IMR-90 (cell line): ENCODE data around the gene C13orf46. TPM values are rescaled to one million over a fixed set of nuclear protein-coding genes. Genes with fewer than 3 reads are reported as not detected.
A peak's percentile ranks its signal among the peaks of the same experiment; 100 is the strongest.

Experiments
- ATAC-seq: fragments of 200-7000 bp; cut with Tn5 transposase; 2 replicates; pipeline ENCODE4 v1.9.1; 2020; ENCODE audit warnings: low read depth, mild to moderate bottlenecking, moderate library complexity
- BruUV-seq: library from RNA; stranded (reverse); fragments of 400-500 nt; replicated peaks from 2 replicates; lab custom pipeline; 2021; lab: Mats Ljungman, UMichigan
- CTCF ChIA-PET: fragments of 300-600 bp; formaldehyde crosslinking; extraction: SDS; loops from one replicate; lab custom pipeline; 2021; ENCODE audit warnings: antibody characterized with exemption; lab: Yijun Ruan, JAX
- POLR2A ChIA-PET: fragments of 300-600 bp; sonication (Branson Sonifier 250); formaldehyde crosslinking; loops from one replicate; lab custom pipeline; 2022; ENCODE audit warnings: antibody characterized with exemption; ENCODE audit not compliant: unreplicated experiment; lab: Charles Lee
- DNase-seq: peaks from one replicate; pipeline ENCODE4 v3.0.0; 2013
- H2AFZ ChIP-seq: replicated peaks from 2 replicates; pipeline ENCODE3; 2013; ENCODE audit warnings: low read length, mild to moderate bottlenecking; ENCODE audit not compliant: poor library complexity
- H2AK5ac ChIP-seq: 2 replicates; pipeline ENCODE4 v1.6.1; 2013; ENCODE audit warnings: low read depth, low read length, inconsistent platforms
- H2AK9ac ChIP-seq: replicated peaks from 2 replicates; pipeline ENCODE3; 2013; ENCODE audit warnings: mild to moderate bottlenecking, low read depth, low read length, moderate library complexity; ENCODE audit not compliant: poor library complexity
- H2BK120ac ChIP-seq: 2 replicates; pipeline ENCODE4 v1.6.1; 2013; ENCODE audit warnings: low read depth, low read length, inconsistent platforms
- H2BK15ac ChIP-seq: 3 replicates; pipeline ENCODE4 v1.6.1; 2013; ENCODE audit warnings: low read depth, low read length, inconsistent platforms
- H2BK20ac ChIP-seq: 2 replicates; pipeline ENCODE4 v1.6.1; 2013; ENCODE audit warnings: low read depth, mild to moderate bottlenecking, inconsistent platforms, low read length, moderate library complexity
- H2BK5ac ChIP-seq: 2 replicates; pipeline ENCODE4 v1.6.1; 2013; ENCODE audit warnings: mild to moderate bottlenecking, low read depth, low read length, inconsistent platforms; ENCODE audit not compliant: poor library complexity, severe bottlenecking
- H3K14ac ChIP-seq: replicated peaks from 2 replicates; pipeline ENCODE4 v1.6.1; 2013; ENCODE audit warnings: low read depth, low read length, inconsistent platforms
- H3K18ac ChIP-seq: 2 replicates; pipeline ENCODE4 v1.6.1; 2013; ENCODE audit warnings: low read depth, low read length, control low read depth
- H3K23ac ChIP-seq: 2 replicates; pipeline ENCODE4 v1.6.1; 2013; ENCODE audit warnings: low read depth, low read length, inconsistent platforms
- H3K27ac ChIP-seq: 2 replicates; pipeline ENCODE4 v1.5.1; 2013; ENCODE audit warnings: mild to moderate bottlenecking, control low read depth, low read length; ENCODE audit not compliant: insufficient read depth
- H3K27me3 ChIP-seq: 2 replicates; pipeline ENCODE4 v1.6.1; 2013; ENCODE audit warnings: low read length; ENCODE audit not compliant: control insufficient read depth, insufficient read depth
- H3K36me3 ChIP-seq: 2 replicates; pipeline ENCODE4 v1.6.1; 2013; ENCODE audit warnings: low read length, mixed read lengths; ENCODE audit not compliant: control insufficient read depth, insufficient read depth
- H3K4ac ChIP-seq: 2 replicates; pipeline ENCODE4 v1.6.1; 2013; ENCODE audit warnings: low read depth, low read length, inconsistent platforms
- H3K4me1 ChIP-seq: 2 replicates; pipeline ENCODE4 v1.6.1; 2013; ENCODE audit warnings: low read length, mixed read lengths; ENCODE audit not compliant: control insufficient read depth, insufficient read depth
- H3K4me2 ChIP-seq: 2 replicates; pipeline ENCODE4 v1.6.1; 2013; ENCODE audit warnings: low read depth, mild to moderate bottlenecking, control low read depth, low read length, moderate library complexity
- H3K4me3 ChIP-seq: 2 replicates; pipeline ENCODE4 v1.5.1; 2013; ENCODE audit warnings: low read depth, mild to moderate bottlenecking, control low read depth, low read length, moderate library complexity; ENCODE audit not compliant: insufficient read depth
- H3K56ac ChIP-seq: 2 replicates; pipeline ENCODE4 v1.6.1; 2013; ENCODE audit warnings: low read length, inconsistent platforms; ENCODE audit not compliant: insufficient read depth; ENCODE audit errors: extremely low read depth
- H3K79me1 ChIP-seq, 2 experiments: 2 replicates each; pipeline ENCODE4 v1.6.1; 2013; ENCODE audit warnings: low read length in 2 of 2, inconsistent platforms in 1 of 2, low read depth in 1 of 2
- H3K9ac ChIP-seq: 2 replicates; pipeline ENCODE4 v1.6.1; 2013; ENCODE audit warnings: low read depth, low read length, control low read depth
- H3K9me1 ChIP-seq: 2 replicates; pipeline ENCODE4 v1.6.1; 2013; ENCODE audit warnings: low read length, inconsistent platforms; ENCODE audit not compliant: insufficient read depth
- H3K9me3 ChIP-seq: 2 replicates; pipeline ENCODE4 v1.6.1; 2013; ENCODE audit warnings: low read length; ENCODE audit not compliant: control insufficient read depth, insufficient read depth
- H4K20me1 ChIP-seq: 2 replicates; pipeline ENCODE4 v1.6.1; 2013; ENCODE audit warnings: low read length, inconsistent platforms; ENCODE audit not compliant: insufficient read depth
- H4K5ac ChIP-seq: 2 replicates; pipeline ENCODE4 v1.6.1; 2013; ENCODE audit warnings: mild to moderate bottlenecking, low read depth, low read length, control low read depth
- H4K8ac ChIP-seq, 2 experiments: 2 replicates each; pipeline ENCODE4 v1.6.1; 2013; ENCODE audit warnings: low read depth in 2 of 2, low read length in 2 of 2, control low read depth in 1 of 2, inconsistent platforms in 1 of 2
- H4K91ac ChIP-seq: 2 replicates; pipeline ENCODE4 v1.6.1; 2013; ENCODE audit warnings: low read depth, low read length, inconsistent platforms; ENCODE audit not compliant: insufficient read depth
- BHLHE40 ChIP-seq: fragments of 150-350 bp; IDR thresholded peaks from 2 replicates; pipeline ENCODE4 v1.6.1; 2016; ENCODE audit warnings: mild to moderate bottlenecking, low read depth, low read length
- CEBPB ChIP-seq: IDR thresholded peaks from 2 replicates; pipeline ENCODE4 v1.6.1; 2012; ENCODE audit warnings: low read depth, low read length, improper control_type of control experiment
- CHD1 ChIP-seq: IDR thresholded peaks from 2 replicates; pipeline ENCODE4 v1.6.1; 2012; ENCODE audit warnings: low read depth, low read length, improper control_type of control experiment
- FOS ChIP-seq: fragments of 150-350 bp; IDR thresholded peaks from 2 replicates; pipeline ENCODE4 v1.6.1; 2016; ENCODE audit warnings: low read depth, low read length
- MAFK ChIP-seq: IDR thresholded peaks from 2 replicates; pipeline ENCODE4 v1.6.1; 2012; ENCODE audit warnings: low read depth, low read length, improper control_type of control experiment
- MXI1 ChIP-seq: IDR thresholded peaks from 2 replicates; pipeline ENCODE4 v1.6.1; 2012; ENCODE audit warnings: low read depth, mild to moderate bottlenecking, low read length, moderate library complexity, borderline replicate concordance
- NFE2L2 ChIP-seq: fragments of 150-350 bp; IDR thresholded peaks from 2 replicates; pipeline ENCODE4 v1.6.1; 2016; ENCODE audit warnings: low read depth, mild to moderate bottlenecking, low read length
- POLR2A ChIP-seq: IDR thresholded peaks from 2 replicates; pipeline ENCODE4 v1.6.1; 2012; ENCODE audit warnings: mild to moderate bottlenecking, low read depth, low read length
- RAD21 ChIP-seq: IDR thresholded peaks from 2 replicates; pipeline ENCODE4 v1.6.1; 2012; ENCODE audit warnings: low read length, improper control_type of control experiment
- RCOR1 ChIP-seq: IDR thresholded peaks from 2 replicates; pipeline ENCODE4 v1.6.1; 2012; ENCODE audit warnings: mild to moderate bottlenecking, low read length, improper control_type of control experiment; ENCODE audit not compliant: insufficient replicate concordance
- RFX5 ChIP-seq: IDR thresholded peaks from 2 replicates; pipeline ENCODE4 v1.8.0; 2012; ENCODE audit warnings: low read depth, mild to moderate bottlenecking, low read length, moderate library complexity
- SMC3 ChIP-seq: fragments of 150-350 bp; IDR thresholded peaks from 2 replicates; pipeline ENCODE4 v1.6.1; 2016; ENCODE audit warnings: low read depth, mild to moderate bottlenecking, antibody characterized with exemption, low read length, moderate library complexity
- WGBS, 2 experiments: methylation state at CpG; one replicate each; pipeline versions ENCODE4 v1.1.5 to v1.1.7; 2013; ENCODE audit warnings: missing lambda C conversion rate in 2 of 2; ENCODE audit not compliant: insufficient read length in 1 of 2; ENCODE audit errors: extremely low coverage in 2 of 2; 5-methylcytosine and 5-hydroxymethylcytosine counted together
- dilution Hi-C: fragments of 300-500 bp; cut with HindIII; formaldehyde crosslinking; loops from one replicate; pipeline ENCODE4 v1.14.3; 2018; ENCODE audit warnings: low sequenced_read_pairs; ENCODE audit not compliant: unreplicated experiment
- in situ Hi-C: fragments of 300-500 bp; cut with MboI; formaldehyde crosslinking; loops from 3 replicates; pipeline ENCODE4 v1.14.3; 2019; ENCODE audit warnings: low sequenced_read_pairs, inconsistent platforms, mixed read lengths
- intact Hi-C: fragments of 100-400 bp; cut with micrococcal nuclease; formaldehyde crosslinking; loops from 2 replicates; pipeline ENCODE4 v1.10.0; 2022
- polyA plus RNA-seq, 3 experiments: library from polyadenylated mRNA; depleted of rRNA; stranded (reverse); fragments of >200 nt; gene quantifications; 2 replicates each; pipeline ENCODE4 v1.2.3, GENCODE V29; 2012; ENCODE audit warnings: low replicate concordance in 1 of 3
- total RNA-seq: library from RNA; depleted of rRNA; stranded (reverse); fragments of >200 nt; gene quantifications from 2 replicates; pipeline ENCODE4 v1.2.3, GENCODE V29; 2012
- TF ChIP-seq, protein P1 (sequence below): fragments of 150-350 bp; IDR thresholded peaks from 2 replicates; pipeline ENCODE4 v1.6.1; 2016; ENCODE audit warnings: low read depth, mild to moderate bottlenecking, low read length, moderate library complexity, borderline replicate concordance
- TF ChIP-seq, protein P2 (sequence below): conservative IDR thresholded peaks from 2 replicates; pipeline ENCODE4 v1.5.1; 2012; ENCODE audit warnings: mild to moderate bottlenecking, low read depth, low read length, improper control_type of control experiment
- TF ChIP-seq, protein P3 (sequence below): fragments of 150-350 bp; IDR thresholded peaks from 2 replicates; pipeline ENCODE4 v1.6.1; 2017; ENCODE audit warnings: mild to moderate bottlenecking, antibody characterized with exemption, low read length, low read depth

Gene C13orf46
- total and polyA plus RNA-seq, 2 of the 4 experiments (the other 2 are of a cell fraction), result under 0.01 to 2.1 TPM

DNA sequence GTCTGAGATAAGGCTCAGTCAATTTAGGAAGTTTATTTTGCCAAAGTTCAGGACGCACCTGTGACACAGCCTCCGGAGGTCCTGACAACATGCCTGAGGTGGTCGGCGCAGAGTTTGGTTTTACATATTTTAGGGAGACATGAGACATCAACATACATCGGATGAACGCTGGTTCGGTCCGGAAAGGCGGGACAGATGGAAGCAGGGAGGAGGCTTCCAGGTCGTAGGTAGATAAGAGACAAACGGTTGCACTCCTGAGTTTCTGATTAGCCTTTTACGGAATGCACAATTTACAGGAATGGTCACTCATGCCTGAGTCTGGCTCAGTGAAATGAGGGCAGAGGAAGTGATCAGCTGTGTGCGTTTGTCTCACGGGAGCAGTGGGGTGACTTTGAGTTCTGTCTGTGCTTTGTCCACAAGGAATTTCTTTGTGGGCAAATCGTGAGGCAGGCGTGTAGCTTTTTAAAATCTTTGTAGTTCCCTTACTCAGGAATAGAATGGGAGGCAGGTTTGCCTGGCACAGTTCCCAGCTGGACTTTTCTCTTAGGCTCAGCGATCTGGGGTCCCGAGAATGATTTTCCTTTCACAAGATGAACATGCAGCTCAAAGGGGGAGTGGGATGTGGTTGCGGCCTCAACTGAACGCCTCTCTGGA is 36.2 kb downstream of the C13orf46 start:
- no peaks in the 10 kb centered on the region; the same call in 1 of the 2 replicates for H4K20me1 ChIP-seq
- ChIA-PET POLR2A (no interaction called here), CTCF (no interaction called here)
- 88% methylated on average over 14 of the region's 20 CpGs; no CpG with 5 or more reads in 1 of the 2 experiments for WGBS, 2 experiments
- H2BK5ac ChIP-seq, result no peak overlapping the region
- H3K36me3 ChIP-seq, result no peaks in the 10 kb centered on the region
- H3K9ac ChIP-seq, result no peak overlapping the region
- H3K4ac ChIP-seq, result peak overlapping the region; percentile 20; the same call in 1 of the 2 replicates
- in situ Hi-C loops (no loop called here), dilution Hi-C loops (no loop called here), intact Hi-C loops (no loop called here)
- BruUV-seq, result no TSS peak
- peaks cover 0 to 25% of the 10 kb centered on the region in 2 experiments; a peak in 1 of 4 replicates for H3K79me1 ChIP-seq
- no peak overlapping the region; the same call in 1 of the 2 replicates for H3K14ac ChIP-seq
- H3K56ac ChIP-seq, result no peak overlapping the region
- no peaks in the 10 kb centered on the region for H3K27me3 ChIP-seq
- no peaks in the 10 kb centered on the region for H3K9me3 ChIP-seq
- no peak overlapping the region for H3K4me3 ChIP-seq
- peak overlapping the region; percentile 1 for H2AK9ac ChIP-seq
- H4K8ac ChIP-seq, result peak overlapping the region in 1 of 2 experiments; percentile 9; a peak in 1 of 4 replicates
- DNase-seq (no peak), ATAC-seq (no peak)
- peaks cover 7% of the 10 kb centered on the region; the same call in 1 of the 2 replicates for H3K4me1 ChIP-seq
- no peak overlapping the region for H3K27ac ChIP-seq
- no peak overlapping the region for H3K4me2 ChIP-seq
- H2AFZ ChIP-seq, result peak overlapping the region; percentile 13
- no peak overlapping the region for H2BK20ac ChIP-seq
- no peak overlapping the region for H4K5ac ChIP-seq
- H3K18ac ChIP-seq, result no peak overlapping the region
- H2BK15ac ChIP-seq, result no peak overlapping the region
- H3K9me1 ChIP-seq, result no peaks in the 10 kb centered on the region; the same call in 1 of the 2 replicates
- 0 out of 2 replicates have a peak overlapping the region, but pooled peaks have one; percentile 34 for H4K91ac ChIP-seq
- no peak overlapping the region for H2BK120ac ChIP-seq
- peak overlapping the region; percentile 39 for H2AK5ac ChIP-seq
- H3K23ac ChIP-seq, result no peak overlapping the region
- no peak for TF ChIP-seq NFE2L2
- no peak for TF ChIP-seq RAD21
- no peak for TF ChIP-seq CEBPB
- no peak for TF ChIP-seq RFX5
- TF ChIP-seq SMC3, result no peak
- TF ChIP-seq RCOR1, result no peak
- TF ChIP-seq MAFK, result no peak
- no peak for TF ChIP-seq FOS
- TF ChIP-seq, protein P1, sequence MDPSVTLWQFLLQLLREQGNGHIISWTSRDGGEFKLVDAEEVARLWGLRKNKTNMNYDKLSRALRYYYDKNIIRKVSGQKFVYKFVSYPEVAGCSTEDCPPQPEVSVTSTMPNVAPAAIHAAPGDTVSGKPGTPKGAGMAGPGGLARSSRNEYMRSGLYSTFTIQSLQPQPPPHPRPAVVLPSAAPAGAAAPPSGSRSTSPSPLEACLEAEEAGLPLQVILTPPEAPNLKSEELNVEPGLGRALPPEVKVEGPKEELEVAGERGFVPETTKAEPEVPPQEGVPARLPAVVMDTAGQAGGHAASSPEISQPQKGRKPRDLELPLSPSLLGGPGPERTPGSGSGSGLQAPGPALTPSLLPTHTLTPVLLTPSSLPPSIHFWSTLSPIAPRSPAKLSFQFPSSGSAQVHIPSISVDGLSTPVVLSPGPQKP, result no peak
- TF ChIP-seq, protein P2, sequence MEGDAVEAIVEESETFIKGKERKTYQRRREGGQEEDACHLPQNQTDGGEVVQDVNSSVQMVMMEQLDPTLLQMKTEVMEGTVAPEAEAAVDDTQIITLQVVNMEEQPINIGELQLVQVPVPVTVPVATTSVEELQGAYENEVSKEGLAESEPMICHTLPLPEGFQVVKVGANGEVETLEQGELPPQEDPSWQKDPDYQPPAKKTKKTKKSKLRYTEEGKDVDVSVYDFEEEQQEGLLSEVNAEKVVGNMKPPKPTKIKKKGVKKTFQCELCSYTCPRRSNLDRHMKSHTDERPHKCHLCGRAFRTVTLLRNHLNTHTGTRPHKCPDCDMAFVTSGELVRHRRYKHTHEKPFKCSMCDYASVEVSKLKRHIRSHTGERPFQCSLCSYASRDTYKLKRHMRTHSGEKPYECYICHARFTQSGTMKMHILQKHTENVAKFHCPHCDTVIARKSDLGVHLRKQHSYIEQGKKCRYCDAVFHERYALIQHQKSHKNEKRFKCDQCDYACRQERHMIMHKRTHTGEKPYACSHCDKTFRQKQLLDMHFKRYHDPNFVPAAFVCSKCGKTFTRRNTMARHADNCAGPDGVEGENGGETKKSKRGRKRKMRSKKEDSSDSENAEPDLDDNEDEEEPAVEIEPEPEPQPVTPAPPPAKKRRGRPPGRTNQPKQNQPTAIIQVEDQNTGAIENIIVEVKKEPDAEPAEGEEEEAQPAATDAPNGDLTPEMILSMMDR, result no peak
- TF ChIP-seq POLR2A, result no peak
- TF ChIP-seq MXI1, result no peak
- TF ChIP-seq, protein P3, sequence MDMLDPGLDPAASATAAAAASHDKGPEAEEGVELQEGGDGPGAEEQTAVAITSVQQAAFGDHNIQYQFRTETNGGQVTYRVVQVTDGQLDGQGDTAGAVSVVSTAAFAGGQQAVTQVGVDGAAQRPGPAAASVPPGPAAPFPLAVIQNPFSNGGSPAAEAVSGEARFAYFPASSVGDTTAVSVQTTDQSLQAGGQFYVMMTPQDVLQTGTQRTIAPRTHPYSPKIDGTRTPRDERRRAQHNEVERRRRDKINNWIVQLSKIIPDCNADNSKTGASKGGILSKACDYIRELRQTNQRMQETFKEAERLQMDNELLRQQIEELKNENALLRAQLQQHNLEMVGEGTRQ, result no peak
- TF ChIP-seq CHD1, result no peak
- TF ChIP-seq BHLHE40, result no peak
